HG03378 (cell line): ENCODE results near the gene S100A5.

ENCODE experiments used
- ATAC-seq: cut with Tn5 transposase; IDR thresholded peaks from one replicate; pipeline ENCODE4 v1.9.1; 2021; ENCODE audit warnings: mild to moderate bottlenecking, moderate library complexity; ENCODE audit not compliant: unreplicated experiment

Gene S100A5

DNA sequence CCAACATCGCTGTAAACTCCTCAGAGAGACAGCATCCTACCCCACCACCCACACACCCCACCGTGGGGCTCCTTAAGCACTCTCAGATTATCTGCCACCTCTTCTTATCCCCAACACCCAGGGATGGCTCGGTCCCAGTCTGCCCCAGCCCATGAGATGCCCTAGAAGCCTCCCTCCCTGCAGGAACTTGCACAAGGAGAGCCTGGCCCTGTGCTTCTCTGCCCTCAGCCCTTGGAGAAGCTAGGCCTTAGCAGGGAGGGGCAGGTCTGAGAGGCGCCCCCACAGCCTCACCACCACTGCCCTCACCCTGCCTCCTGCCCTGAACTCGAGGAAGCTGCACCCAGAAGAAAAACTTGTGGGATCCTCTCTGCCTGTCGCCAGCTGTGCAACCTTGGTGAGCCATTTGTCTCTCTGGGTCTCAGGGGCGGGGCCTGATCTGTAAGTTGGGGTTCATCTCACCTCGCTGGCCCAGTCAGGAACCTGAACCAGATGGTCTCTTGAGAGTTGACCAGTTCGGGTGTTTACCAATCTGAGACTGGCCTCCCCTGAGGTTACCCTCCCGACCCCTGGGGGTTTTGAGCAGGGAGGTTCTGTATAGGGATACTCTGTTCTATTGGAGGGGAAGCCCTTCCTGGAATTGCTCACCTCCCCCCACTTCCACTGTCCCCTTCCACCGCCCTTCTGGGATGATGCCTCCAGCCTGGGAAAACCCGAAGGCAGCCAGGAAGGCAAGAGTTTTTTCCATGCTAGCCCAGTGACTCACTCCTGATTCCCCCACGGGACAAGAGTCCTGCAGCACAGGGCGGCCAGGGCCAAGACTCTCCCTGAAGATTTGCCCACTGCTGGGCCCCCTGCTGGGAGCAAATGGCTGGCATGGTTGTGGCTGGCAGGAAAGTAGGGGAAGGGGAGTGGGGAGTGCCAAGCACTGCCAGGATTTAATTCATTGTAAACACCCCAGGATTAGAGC lies 8.3 kb upstream of the S100A5 start, which contains the start of gene S100A3:
Gene S100A3 (minus strand): TSS at position 537 of the 967 bp plus-strand sequence. CDS start 773 bp downstream, outside the sequence.
- ATAC-seq: no peak

DNA sequence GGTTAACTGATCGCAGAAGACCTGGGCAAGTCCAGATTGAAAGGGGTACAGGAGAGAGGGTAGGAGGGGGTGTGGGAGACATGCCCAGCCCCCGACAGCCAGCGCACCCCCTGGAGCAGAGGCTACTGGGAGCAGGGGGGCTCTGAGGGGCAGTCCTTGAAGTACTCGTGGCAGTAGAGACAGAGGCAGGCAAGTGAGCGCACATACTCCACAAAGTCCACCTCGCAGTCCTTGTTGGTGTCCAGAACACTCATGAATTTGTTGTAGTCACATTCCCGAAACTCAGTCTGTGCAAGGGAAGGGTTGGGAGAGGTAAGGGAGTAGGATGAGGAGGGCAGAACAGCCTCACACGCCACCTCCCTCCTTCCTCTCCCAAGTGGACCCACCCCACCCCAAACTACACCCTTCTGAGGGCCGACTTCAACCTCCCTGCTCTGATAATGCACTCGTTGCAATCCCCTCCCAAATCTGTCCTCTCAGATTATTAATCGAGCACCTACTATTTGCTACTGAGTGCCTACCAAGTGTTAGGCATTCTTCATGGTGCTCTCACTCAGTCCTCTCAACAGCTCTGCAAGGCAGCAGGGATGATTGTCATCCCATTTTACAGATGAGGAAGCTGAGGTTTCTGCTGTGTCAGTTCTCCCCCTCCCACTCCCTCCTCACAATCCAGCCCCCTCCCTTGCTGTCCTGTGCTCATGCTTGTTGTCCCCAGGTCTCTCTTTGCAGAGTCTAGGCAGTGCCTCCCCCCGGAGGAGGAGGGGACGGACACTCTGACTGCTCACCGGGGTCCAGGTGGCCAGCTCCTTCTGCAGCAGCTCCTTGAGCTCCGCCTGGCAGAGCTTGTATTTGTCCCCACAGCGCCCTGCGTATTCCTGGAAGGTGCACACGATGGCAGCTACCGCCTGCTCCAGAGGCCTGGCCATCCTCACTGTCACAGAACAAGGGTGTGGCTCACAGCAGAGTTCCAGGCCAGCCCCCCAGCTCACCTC lies 7.1 kb upstream of the S100A5 start:
- ATAC-seq: no peak

GRCh38 chr1:153546796-153547559 lies 6.2 kb upstream of the S100A5 start:
- ATAC-seq: no peak

DNA sequence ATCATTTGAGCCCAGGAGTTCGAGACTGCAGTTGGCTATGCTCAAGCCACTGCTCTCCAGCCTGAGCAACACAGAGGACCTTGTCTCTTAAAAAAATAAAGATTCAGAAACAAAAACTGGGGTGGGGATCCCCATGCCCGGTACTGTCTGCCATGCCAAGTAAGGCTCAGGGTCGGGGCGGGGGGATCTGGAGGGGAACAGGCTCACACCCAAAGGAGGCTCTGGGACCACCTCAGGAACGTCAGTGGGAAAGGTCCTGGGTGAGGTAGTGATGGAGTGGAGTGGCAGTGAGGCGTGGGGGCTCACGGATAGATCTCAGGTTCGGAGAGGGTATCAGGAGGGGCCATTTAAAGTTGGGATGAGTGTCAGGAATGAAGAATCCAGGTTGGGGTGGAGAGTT lies 5.6 kb upstream of the S100A5 start:
- no peak for ATAC-seq

- ATAC-seq: no peak
Observed at GRCh38 chr1:153545067-153546055, 4.6 kb upstream of the S100A5 start, which contains the start of gene S100A4. Gene S100A4, minus strand, starts transcription at chr1:153545806. Its CDS starts 1,012 bp downstream, at chr1:153544794.

GRCh38 chr1:153544453-153545066 lies 3.8 kb upstream of the S100A5 start:
- no peak for ATAC-seq

DNA sequence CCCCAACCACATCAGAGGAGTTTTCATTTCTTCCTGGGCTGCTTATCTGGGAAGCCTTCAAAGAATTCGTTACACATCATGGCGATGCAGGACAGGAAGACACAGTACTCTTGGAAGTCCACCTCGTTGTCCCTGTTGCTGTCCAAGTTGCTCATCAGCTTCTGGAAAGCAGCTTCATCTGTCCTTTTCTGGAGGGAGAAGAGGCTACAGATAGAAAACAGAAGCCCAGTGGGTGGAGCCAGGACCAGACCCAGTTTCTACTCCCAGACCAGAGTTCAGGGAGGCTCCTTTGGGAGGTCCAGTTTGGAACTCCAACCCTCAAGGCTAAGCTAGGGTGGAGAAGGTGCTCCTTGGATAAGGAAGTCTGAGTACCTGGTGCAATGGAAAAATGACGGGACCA lies 3.0 kb upstream of the S100A5 start:
- no peak for ATAC-seq

- no peak for ATAC-seq
Observed at GRCh38 chr1:153542956-153543711, 2.4 kb upstream of the S100A5 start.

DNA sequence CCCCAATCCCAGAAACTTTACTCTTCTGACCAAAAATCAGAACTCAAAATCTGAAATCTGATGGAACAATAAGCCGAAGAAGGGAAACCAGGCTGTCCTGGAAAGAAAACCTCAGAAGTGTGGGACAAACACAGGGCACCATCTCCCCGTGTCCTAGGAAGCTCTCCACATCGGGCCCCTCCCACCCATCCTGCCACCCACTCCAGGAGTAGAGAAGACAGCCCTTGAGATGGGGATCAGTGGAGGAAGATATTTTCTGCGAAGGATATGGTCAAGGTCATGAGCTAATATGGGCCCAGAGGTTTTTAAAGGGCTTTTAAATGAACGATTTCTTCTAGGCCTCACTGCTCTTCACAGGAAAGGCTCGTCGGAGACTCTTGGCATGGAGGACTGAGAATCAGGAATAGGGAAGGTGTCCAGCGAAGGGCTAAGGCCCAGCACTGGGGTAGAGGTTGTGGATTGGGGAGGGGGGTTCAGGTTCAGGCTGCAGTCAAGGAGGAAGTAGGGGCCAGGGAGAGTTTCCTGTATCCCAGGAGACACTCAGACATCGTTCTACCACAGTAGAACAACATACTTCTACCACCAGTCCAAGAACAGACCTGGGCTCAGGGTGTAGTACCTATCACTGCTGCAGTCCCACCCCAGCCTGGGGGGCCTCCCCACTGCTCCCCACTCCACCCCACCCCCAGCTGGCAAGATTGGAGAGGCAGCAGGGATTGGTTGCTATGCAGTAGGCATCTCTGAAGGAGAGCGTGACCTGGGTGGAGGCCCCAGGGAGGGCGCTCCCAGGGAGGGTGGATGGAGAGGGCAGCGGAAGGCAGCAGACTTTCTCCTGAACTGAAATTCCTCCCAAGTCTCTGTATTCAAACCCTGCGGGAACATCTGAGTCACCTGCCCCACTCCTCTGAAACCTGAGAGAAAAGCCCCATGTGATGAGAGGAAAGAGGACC lies 1.2 kb upstream of the S100A5 start:
- no peak for ATAC-seq

DNA sequence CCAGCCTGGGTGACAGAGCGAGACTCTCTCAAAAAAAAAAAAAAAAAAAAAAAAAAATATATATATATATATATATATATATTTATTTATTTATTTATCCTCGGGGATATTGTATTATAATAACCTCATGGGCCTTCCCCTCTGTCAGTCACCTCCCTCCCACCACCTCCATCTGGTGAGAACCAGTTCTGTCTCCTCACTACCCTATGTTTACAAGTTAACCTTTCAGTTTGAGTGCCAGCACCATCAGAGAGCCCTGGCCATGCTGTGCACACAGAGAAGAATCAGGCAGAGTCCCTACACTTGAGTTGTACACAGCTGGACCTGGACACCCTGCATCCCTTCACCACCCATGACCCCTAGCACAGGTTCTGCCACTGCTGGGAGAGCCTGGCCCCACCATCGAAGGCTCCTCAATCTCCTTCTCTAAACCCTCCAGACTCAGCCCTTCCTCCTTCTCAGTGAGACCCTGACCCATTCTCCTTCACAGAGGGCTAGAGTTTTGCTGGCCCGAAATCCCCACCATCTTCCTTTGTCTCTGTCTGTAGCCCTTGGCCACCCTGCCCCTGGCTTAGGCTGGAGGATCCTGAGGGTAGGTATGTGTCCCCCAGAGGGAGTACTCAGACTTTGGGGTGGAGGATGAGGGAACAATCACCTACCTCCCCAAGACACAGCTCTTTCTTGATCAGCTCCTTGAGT lies 1.2 kb downstream of the S100A5 start:
- ATAC-seq: no peak

DNA sequence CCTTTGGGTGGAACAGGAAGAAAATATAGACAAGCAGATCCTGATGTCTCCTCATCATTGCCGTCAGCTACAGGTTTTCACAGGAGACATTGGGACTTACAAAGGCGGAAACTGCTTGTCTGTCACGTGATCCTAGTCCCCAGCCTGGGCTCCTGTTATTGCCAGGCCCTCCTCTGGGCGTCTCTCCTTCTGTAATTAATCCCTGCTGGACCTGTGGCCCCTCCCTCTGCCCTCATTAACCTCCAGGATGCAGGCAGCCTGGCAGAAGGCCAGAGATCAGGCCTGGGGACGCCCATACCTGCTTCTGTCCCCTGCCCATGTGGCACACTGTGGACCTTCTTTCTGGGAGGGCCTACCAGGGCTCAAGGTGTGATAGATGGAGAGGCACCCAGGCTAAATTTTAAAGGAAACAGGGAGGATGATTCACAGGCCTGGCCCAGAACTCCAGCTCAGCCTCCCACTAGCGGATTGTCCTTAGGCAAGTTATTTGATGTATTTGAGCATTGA lies 2.4 kb downstream of the S100A5 start:
- ATAC-seq: no peak

- ATAC-seq: no peak
Observed at GRCh38 chr1:153537376-153537730, 3.4 kb downstream of the S100A5 start.

DNA sequence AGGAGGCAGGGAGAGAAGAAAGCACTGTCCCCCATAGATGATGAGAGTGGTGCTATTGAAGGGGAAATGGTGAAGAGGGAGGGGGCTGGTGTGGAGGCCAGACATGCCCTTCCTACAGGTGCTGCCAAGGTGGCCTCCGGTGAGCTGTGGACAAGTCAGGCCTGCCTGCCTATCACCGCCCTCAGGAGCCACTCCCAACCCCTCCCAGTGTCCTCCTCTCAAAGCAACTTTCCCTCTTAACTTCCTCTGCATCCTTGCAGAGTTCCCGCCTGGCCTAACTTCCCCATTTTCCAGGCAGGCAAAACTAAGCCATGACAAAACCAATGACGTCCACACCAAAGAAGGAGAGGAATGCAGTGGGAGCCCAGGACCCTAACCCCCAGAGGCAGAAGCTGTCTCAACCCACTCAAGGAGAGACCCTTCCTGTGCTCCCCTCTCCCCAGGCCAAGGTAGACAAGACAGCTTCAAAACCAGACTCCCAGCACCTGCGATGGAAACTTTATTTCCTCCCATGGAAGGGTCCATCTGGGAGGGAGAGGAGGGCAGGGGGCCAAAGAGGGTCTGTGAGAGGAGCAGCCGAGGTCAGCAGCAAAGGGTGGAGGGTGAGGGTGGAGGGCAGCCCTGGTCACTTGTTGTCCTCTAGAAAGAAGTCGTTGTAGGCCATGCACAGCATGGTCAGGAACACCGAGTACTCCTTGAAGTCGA lies 3.9 kb downstream of the S100A5 start:
- no peak for ATAC-seq

- no peak for ATAC-seq
Observed at GRCh38 chr1:153536012-153536670, 4.6 kb downstream of the S100A5 start.
